ENCODE data around the gene INTU.

GRCh38 chr4:127669691-127670090, 36.9 kb downstream of the INTU start:
- no peak for TF ChIP-seq ESRRA (IDR thresholded peaks at IDR 0.05; ENCODE audit: borderline replicate concordance, low read length)
- TF ChIP-seq ELK1 (IDR thresholded peaks at IDR 0.05; ENCODE audit: low read depth, low read length) = no peak
- TF ChIP-seq, protein P1, sequence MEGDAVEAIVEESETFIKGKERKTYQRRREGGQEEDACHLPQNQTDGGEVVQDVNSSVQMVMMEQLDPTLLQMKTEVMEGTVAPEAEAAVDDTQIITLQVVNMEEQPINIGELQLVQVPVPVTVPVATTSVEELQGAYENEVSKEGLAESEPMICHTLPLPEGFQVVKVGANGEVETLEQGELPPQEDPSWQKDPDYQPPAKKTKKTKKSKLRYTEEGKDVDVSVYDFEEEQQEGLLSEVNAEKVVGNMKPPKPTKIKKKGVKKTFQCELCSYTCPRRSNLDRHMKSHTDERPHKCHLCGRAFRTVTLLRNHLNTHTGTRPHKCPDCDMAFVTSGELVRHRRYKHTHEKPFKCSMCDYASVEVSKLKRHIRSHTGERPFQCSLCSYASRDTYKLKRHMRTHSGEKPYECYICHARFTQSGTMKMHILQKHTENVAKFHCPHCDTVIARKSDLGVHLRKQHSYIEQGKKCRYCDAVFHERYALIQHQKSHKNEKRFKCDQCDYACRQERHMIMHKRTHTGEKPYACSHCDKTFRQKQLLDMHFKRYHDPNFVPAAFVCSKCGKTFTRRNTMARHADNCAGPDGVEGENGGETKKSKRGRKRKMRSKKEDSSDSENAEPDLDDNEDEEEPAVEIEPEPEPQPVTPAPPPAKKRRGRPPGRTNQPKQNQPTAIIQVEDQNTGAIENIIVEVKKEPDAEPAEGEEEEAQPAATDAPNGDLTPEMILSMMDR (IDR thresholded peaks at IDR 0.05) = no peak
- no peak for TF ChIP-seq RCOR1 (IDR thresholded peaks at IDR 0.05; ENCODE audit: low read depth, low read length)
- TF ChIP-seq RARB (CRISPR knock-in tag; IDR thresholded peaks at IDR 0.05) = no peak
- TF ChIP-seq MAZ (IDR thresholded peaks at IDR 0.05; ENCODE audit: borderline replicate concordance, low read depth, low read length) = no peak
- TF ChIP-seq SMC3 (IDR thresholded peaks at IDR 0.05) = no peak
- TF ChIP-seq POLR2AphosphoS2 (conservative IDR thresholded peaks at IDR 0.05; ENCODE audit: low read length) = no peak
- no peak for TF ChIP-seq BCL3 (IDR thresholded peaks at IDR 0.05)
- no peak for TF ChIP-seq ZFP36 (IDR thresholded peaks at IDR 0.05; ENCODE audit: borderline replicate concordance, partially characterized antibody)
- TF ChIP-seq, protein P2, sequence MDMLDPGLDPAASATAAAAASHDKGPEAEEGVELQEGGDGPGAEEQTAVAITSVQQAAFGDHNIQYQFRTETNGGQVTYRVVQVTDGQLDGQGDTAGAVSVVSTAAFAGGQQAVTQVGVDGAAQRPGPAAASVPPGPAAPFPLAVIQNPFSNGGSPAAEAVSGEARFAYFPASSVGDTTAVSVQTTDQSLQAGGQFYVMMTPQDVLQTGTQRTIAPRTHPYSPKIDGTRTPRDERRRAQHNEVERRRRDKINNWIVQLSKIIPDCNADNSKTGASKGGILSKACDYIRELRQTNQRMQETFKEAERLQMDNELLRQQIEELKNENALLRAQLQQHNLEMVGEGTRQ (IDR thresholded peaks at IDR 0.05) = no peak
- no peak for TF ChIP-seq HOXB13 (CRISPR knock-in tag; IDR thresholded peaks at IDR 0.05; ENCODE audit: low read depth)
